Mesendoderm (in vitro differentiated cells): ENCODE data around the gene CFAP221.

Source experiments
- DNase-seq: peaks from one replicate; pipeline ENCODE4 v3.0.0; 2013
- H2AK5ac ChIP-seq: 2 replicates; pipeline ENCODE4 v1.6.1; 2013; ENCODE audit warnings: low read length, inconsistent platforms
- H2BK120ac ChIP-seq: 2 replicates; pipeline ENCODE4 v1.6.1; 2013; ENCODE audit warnings: low read depth, mild to moderate bottlenecking, low read length, moderate library complexity, mixed read lengths
- H2BK15ac ChIP-seq: replicated peaks from 2 replicates; pipeline ENCODE4 v1.6.1; 2013; ENCODE audit warnings: low read depth, mild to moderate bottlenecking, moderate library complexity
- H2BK5ac ChIP-seq: 2 replicates; pipeline ENCODE4 v1.6.1; 2013; ENCODE audit warnings: low read length, inconsistent platforms
- H3K18ac ChIP-seq: 2 replicates; pipeline ENCODE4 v1.6.1; 2013; ENCODE audit warnings: mild to moderate bottlenecking, low read length, mixed read lengths
- H3K23ac ChIP-seq: one replicate; pipeline ENCODE4 v1.6.1; 2013; ENCODE audit warnings: low read length
- H3K27ac ChIP-seq: 2 replicates; pipeline ENCODE4 v1.5.1; 2013; ENCODE audit warnings: low read depth, mild to moderate bottlenecking, inconsistent platforms, low read length, moderate library complexity
- H3K27me3 ChIP-seq: 2 replicates; pipeline ENCODE4 v1.6.1; 2013; ENCODE audit warnings: low read length, control low read depth, mild to moderate bottlenecking, inconsistent platforms; ENCODE audit not compliant: insufficient read depth, poor library complexity
- H3K36me3 ChIP-seq: 2 replicates; pipeline ENCODE4 v1.6.1; 2013; ENCODE audit warnings: low read length, inconsistent platforms; ENCODE audit not compliant: control insufficient read depth, insufficient read depth
- H3K4ac ChIP-seq: one replicate; pipeline ENCODE4 v1.6.1; 2013; ENCODE audit warnings: low read depth, mild to moderate bottlenecking, low read length, moderate library complexity
- H3K4me1 ChIP-seq: 2 replicates; pipeline ENCODE4 v1.6.1; 2013; ENCODE audit warnings: low read depth, low read length, inconsistent platforms; ENCODE audit not compliant: control insufficient read depth
- H3K4me2 ChIP-seq: 2 replicates; pipeline ENCODE4 v1.6.1; 2013; ENCODE audit warnings: low read length
- H3K4me3 ChIP-seq: 2 replicates; pipeline ENCODE4 v1.5.1; 2013; ENCODE audit warnings: mild to moderate bottlenecking, low read length
- H3K56ac ChIP-seq: one replicate; pipeline ENCODE4 v1.6.1; 2013; ENCODE audit warnings: low read length
- H3K79me1 ChIP-seq: 2 replicates; pipeline ENCODE4 v1.6.1; 2013; ENCODE audit warnings: low read length, inconsistent platforms
- H3K79me2 ChIP-seq: 2 replicates; pipeline ENCODE4 v1.6.1; 2013; ENCODE audit warnings: mild to moderate bottlenecking, low read length; ENCODE audit not compliant: control insufficient read depth, insufficient read depth
- H3K9ac ChIP-seq: 2 replicates; pipeline ENCODE4 v1.6.1; 2013; ENCODE audit warnings: low read length, inconsistent platforms
- H4K5ac ChIP-seq: one replicate; pipeline ENCODE4 v1.6.1; 2013; ENCODE audit warnings: low read length
- H4K8ac ChIP-seq: one replicate; pipeline ENCODE4 v1.6.1; 2013; ENCODE audit warnings: low read depth, mild to moderate bottlenecking, control low read depth, low read length, moderate library complexity
- WGBS: extraction: QIAGEN DNeasy Blood & Tissue Kit; methylation state at CpG from one replicate; pipeline ENCODE4 v1.1.7; 2013; ENCODE audit warnings: low lambda C conversion rate, missing lambda C conversion rate; ENCODE audit not compliant: insufficient coverage; ENCODE audit errors: extremely low coverage; 5-methylcytosine and 5-hydroxymethylcytosine counted together

The CFAP221 gene

GRCh38 chr2:119672161-119672862 lies 128.1 kb downstream of the CFAP221 start:
- no peak overlapping the region for H3K4me3 ChIP-seq
- no CpG with 5 or more reads among the region's 5 CpGs for WGBS
- peak overlapping the region; percentile 28 for H2BK5ac ChIP-seq
- no peak overlapping the region for H4K5ac ChIP-seq
- no peak overlapping the region for H2BK120ac ChIP-seq
- no peak overlapping the region for H3K4me2 ChIP-seq
- H3K4ac ChIP-seq, result no peak overlapping the region
- DNase-seq, result no peak
- H3K27ac ChIP-seq, result no peak overlapping the region
- H3K9ac ChIP-seq, result no peak overlapping the region
- H3K36me3 ChIP-seq, result no peaks in the 10 kb centered on the region
- H3K18ac ChIP-seq, result no peak overlapping the region
- H3K79me2 ChIP-seq, result no peaks in the 10 kb centered on the region
- no peak overlapping the region for H2AK5ac ChIP-seq
- H3K79me1 ChIP-seq, result no peaks in the 10 kb centered on the region
- H3K23ac ChIP-seq, result peak overlapping the region; percentile 30
- H3K27me3 ChIP-seq, result no peaks in the 10 kb centered on the region
- peak overlapping the region; percentile 62 for H3K56ac ChIP-seq
- no peak overlapping the region for H4K8ac ChIP-seq
- H3K4me1 ChIP-seq, result peaks cover 9% of the 10 kb centered on the region
- no peak overlapping the region for H2BK15ac ChIP-seq

GRCh38 chr2:119673796-119674195 lies 129.5 kb downstream of the CFAP221 start:
- H3K18ac ChIP-seq, result no peak overlapping the region
- no peaks in the 10 kb centered on the region for H3K79me2 ChIP-seq
- no peaks in the 10 kb centered on the region for H3K27me3 ChIP-seq
- H3K4me1 ChIP-seq, result peaks cover 9% of the 10 kb centered on the region
- no peak overlapping the region for H3K9ac ChIP-seq
- H3K79me1 ChIP-seq, result no peaks in the 10 kb centered on the region
- H2AK5ac ChIP-seq, result no peak overlapping the region
- H3K27ac ChIP-seq, result no peak overlapping the region
- H2BK120ac ChIP-seq, result no peak overlapping the region
- H3K4me2 ChIP-seq, result no peak overlapping the region
- H3K23ac ChIP-seq, result no peak overlapping the region
- no CpG with 5 or more reads among the region's 2 CpGs for WGBS
- DNase-seq, result no peak
- H3K4me3 ChIP-seq, result no peak overlapping the region
- H2BK5ac ChIP-seq, result no peak overlapping the region
- no peak overlapping the region for H4K5ac ChIP-seq
- H3K56ac ChIP-seq, result no peak overlapping the region
- no peak overlapping the region for H4K8ac ChIP-seq
- H3K4ac ChIP-seq, result no peak overlapping the region
- H3K36me3 ChIP-seq, result no peaks in the 10 kb centered on the region
- H2BK15ac ChIP-seq, result no peak overlapping the region

GRCh38 chr2:119674711-119675500 lies 130.7 kb downstream of the CFAP221 start:
- H2AK5ac ChIP-seq, result no peak overlapping the region
- H3K27ac ChIP-seq, result no peak overlapping the region
- H3K79me1 ChIP-seq, result peaks cover 5% of the 10 kb centered on the region
- no peak overlapping the region for H3K4ac ChIP-seq
- no peak overlapping the region for H3K18ac ChIP-seq
- H3K23ac ChIP-seq, result no peak overlapping the region
- H3K9ac ChIP-seq, result no peak overlapping the region
- peaks cover 9% of the 10 kb centered on the region for H3K4me1 ChIP-seq
- no CpG with 5 or more reads among the region's 10 CpGs for WGBS
- H4K8ac ChIP-seq, result no peak overlapping the region
- no peak overlapping the region for H3K56ac ChIP-seq
- peaks cover 5% of the 10 kb centered on the region for H3K79me2 ChIP-seq
- no peak overlapping the region for H2BK5ac ChIP-seq
- no peaks in the 10 kb centered on the region for H3K36me3 ChIP-seq
- no peak for DNase-seq
- H2BK120ac ChIP-seq, result no peak overlapping the region
- H2BK15ac ChIP-seq, result no peak overlapping the region
- no peak overlapping the region for H3K4me3 ChIP-seq
- no peaks in the 10 kb centered on the region for H3K27me3 ChIP-seq
- no peak overlapping the region for H4K5ac ChIP-seq
- H3K4me2 ChIP-seq, result no peak overlapping the region

GRCh38 chr2:119678021-119678656 lies 133.9 kb downstream of the CFAP221 start:
- DNase-seq, result no peak

GRCh38 chr2:119679526-119679837 lies 135.2 kb downstream of the CFAP221 start:
- H3K18ac ChIP-seq, result peak overlapping the region; percentile 33
- no peak overlapping the region for H2BK5ac ChIP-seq
- peaks cover 13% of the 10 kb centered on the region for H3K79me1 ChIP-seq
- H3K56ac ChIP-seq, result peak overlapping the region; percentile 93
- H3K79me2 ChIP-seq, result peaks cover 10% of the 10 kb centered on the region
- H3K4me2 ChIP-seq, result peak overlapping the region; percentile 57
- DNase-seq, result no peak
- no peak overlapping the region for H2AK5ac ChIP-seq
- H3K4me3 ChIP-seq, result peak overlapping the region; percentile 87
- no CpG with 5 or more reads among the region's 9 CpGs for WGBS
- no peak overlapping the region for H3K23ac ChIP-seq
- H3K27me3 ChIP-seq, result no peaks in the 10 kb centered on the region
- H4K5ac ChIP-seq, result peak overlapping the region; percentile 26
- H2BK120ac ChIP-seq, result no peak overlapping the region
- H3K27ac ChIP-seq, result no peak overlapping the region
- no peaks in the 10 kb centered on the region for H3K4me1 ChIP-seq
- no peak overlapping the region for H4K8ac ChIP-seq
- H3K36me3 ChIP-seq, result no peaks in the 10 kb centered on the region
- H2BK15ac ChIP-seq, result no peak overlapping the region
- H3K9ac ChIP-seq, result peak overlapping the region; percentile 92
- H3K4ac ChIP-seq, result no peak overlapping the region

More at GRCh38 chr2:119678021-119678656, 133.9 kb downstream of the CFAP221 start:
- WGBS, result no CpG with 5 or more reads among the region's 19 CpGs
- Histone ChIP-seq H3K27ac (no peak overlapping the region), H3K4me3 (no peak overlapping the region), H3K4me1 (no peaks in the 10 kb centered on the region), H3K4me2 (no peak overlapping the region), H4K5ac (no peak overlapping the region), H2BK120ac (no peak overlapping the region), H4K8ac (no peak overlapping the region), H3K36me3 (no peaks in the 10 kb centered on the region), H2BK5ac (no peak overlapping the region), H2BK15ac (no peak overlapping the region), H3K79me1 (peaks cover 13% of the 10 kb centered on the region), H3K4ac (no peak overlapping the region), H3K18ac (no peak overlapping the region), H3K23ac (no peak overlapping the region), H3K56ac (no peak overlapping the region), H2AK5ac (no peak overlapping the region), H3K27me3 (no peaks in the 10 kb centered on the region), H3K79me2 (peaks cover 10% of the 10 kb centered on the region), H3K9ac (no peak overlapping the region)
